ENCODE measurements around the gene KTN1.

The KTN1 gene

GRCh38 chr14:55579724-55580469, at the start of gene KTN1:
KTN1 (plus strand) TSS chr14:55580207; CDS start chr14:55612049, 31,842 bp downstream.
- peak; percentile 74 for DNase-seq

GRCh38 chr14:55530464-55530863, 49.5 kb upstream of the KTN1 start:
- no peak for DNase-seq

- DNase-seq: no peak
These were observed 47.2 kb upstream of the KTN1 start for GRCh38 chr14:55532645-55533344.

- no peak for DNase-seq
These were observed 46.0 kb upstream of the KTN1 start for GRCh38 chr14:55533960-55534359.

GRCh38 chr14:55535516-55536203, 44.3 kb upstream of the KTN1 start:
- DNase-seq: no peak

- DNase-seq: no peak
These were observed 43.8 kb upstream of the KTN1 start for GRCh38 chr14:55536204-55536708.

GRCh38 chr14:55537782-55538181, 42.2 kb upstream of the KTN1 start:
- no peak for DNase-seq

GRCh38 chr14:55539975-55540374, 40.0 kb upstream of the KTN1 start:
- no peak for DNase-seq

- DNase-seq: no peak
These were observed 38.9 kb upstream of the KTN1 start for GRCh38 chr14:55540847-55541773.

GRCh38 chr14:55545779-55546178, 34.2 kb upstream of the KTN1 start:
- DNase-seq: no peak

GRCh38 chr14:55546212-55546874, 33.7 kb upstream of the KTN1 start:
- no peak for DNase-seq

GRCh38 chr14:55547650-55548315, 32.2 kb upstream of the KTN1 start:
- no peak for DNase-seq

GRCh38 chr14:55553791-55554190, 26.2 kb upstream of the KTN1 start:
- no peak for DNase-seq

- no peak for DNase-seq
These were observed 22.9 kb upstream of the KTN1 start for GRCh38 chr14:55556929-55557623.

GRCh38 chr14:55562135-55562534, 17.9 kb upstream of the KTN1 start:
- DNase-seq: no peak

GRCh38 chr14:55568618-55569017, 11.4 kb upstream of the KTN1 start:
- no peak for DNase-seq

- no peak for DNase-seq
These were observed 8.7 kb upstream of the KTN1 start for GRCh38 chr14:55571125-55571889.

GRCh38 chr14:55572578-55572977, 7.4 kb upstream of the KTN1 start:
- no peak for DNase-seq

GRCh38 chr14:55574988-55575387, 5.0 kb upstream of the KTN1 start:
- no peak for DNase-seq

- DNase-seq: no peak
These were observed 2.8 kb upstream of the KTN1 start for GRCh38 chr14:55577229-55577628.
